NB4 (cell line): ENCODE data around the gene LCN6.
A peak's percentile ranks its signal among the peaks of the same experiment; 100 is the strongest.

Source experiments
- DNase-seq: peaks from one replicate; pipeline ENCODE4 v3.0.0; 2010; ENCODE audit warnings: low read depth
- H3K4me3 ChIP-seq: one replicate; pipeline ENCODE4 v1.5.1; 2011; ENCODE audit warnings: mild to moderate bottlenecking, low read depth, low read length, moderate library complexity
- CTCF ChIP-seq: IDR thresholded peaks from one replicate; pipeline ENCODE4 v1.5.1; 2012; ENCODE audit warnings: low read depth, low read length
- MAX ChIP-seq: IDR thresholded peaks from 2 replicates; pipeline ENCODE4 v1.6.1; 2011; ENCODE audit warnings: low read depth, low read length
- MYC ChIP-seq: IDR thresholded peaks from 2 replicates; pipeline ENCODE4 v1.6.1; 2011; ENCODE audit warnings: low read depth, low read length
- POLR2A ChIP-seq: IDR thresholded peaks from 2 replicates; pipeline ENCODE4 v1.6.1; 2011; ENCODE audit warnings: mild to moderate bottlenecking; ENCODE audit not compliant: insufficient read length; ENCODE audit errors: extremely low read depth

Gene LCN6

GRCh38 chr9:136694872-136695247 lies 53.5 kb downstream of the LCN6 start:
- TF ChIP-seq POLR2A (no peak), CTCF (no peak), MAX (no peak), MYC (no peak)
- DNase-seq = no peak
- H3K4me3 ChIP-seq = no peak overlapping the region

GRCh38 chr9:136694163-136694871 lies 54.0 kb downstream of the LCN6 start:
- TF ChIP-seq POLR2A = no peak
- no peak for TF ChIP-seq MAX
- TF ChIP-seq CTCF = peak; percentile 72
- peak; percentile 63 for DNase-seq
- no peak overlapping the region for H3K4me3 ChIP-seq
